ENCODE data around the gene PEX12.

GRCh38 chr17:35541434-35541833 is 36.9 kb downstream of the PEX12 start:
- TF ChIP-seq CTCF (IDR thresholded peaks at IDR 0.05) (no peak), POLR2AphosphoS5 (IDR thresholded peaks at IDR 0.05) (no peak)
